ENCODE measurements around the gene MAML3.

Gene MAML3

GRCh38 chr4:140141210-140141835 lies 12.7 kb downstream of the MAML3 start:
- DNase-seq (ENCODE audit: low read depth): no peak
- no peak overlapping the region for H3K4me3 ChIP-seq (ENCODE audit: low read depth, low read length)
- no peak for TF ChIP-seq CTCF (conservative IDR thresholded peaks at IDR 0.05; ENCODE audit: low read depth, low read length)

GRCh38 chr4:140140566-140140965 lies 13.4 kb downstream of the MAML3 start:
- TF ChIP-seq CTCF (conservative IDR thresholded peaks at IDR 0.05; ENCODE audit: low read depth, low read length): no peak
- DNase-seq (ENCODE audit: low read depth): no peak

GRCh38 chr4:140138428-140138827 lies 15.6 kb downstream of the MAML3 start:
- DNase-seq (ENCODE audit: low read depth): no peak
- TF ChIP-seq CTCF (conservative IDR thresholded peaks at IDR 0.05; ENCODE audit: low read depth, low read length): no peak
- H3K4me3 ChIP-seq (ENCODE audit: low read depth, low read length): no peak overlapping the region

More at GRCh38 chr4:140140566-140140965, 13.4 kb downstream of the MAML3 start:
- H3K4me3 ChIP-seq (ENCODE audit: low read depth, low read length): no peak overlapping the region

GRCh38 chr4:140137671-140138070 lies 16.3 kb downstream of the MAML3 start:
- TF ChIP-seq CTCF (conservative IDR thresholded peaks at IDR 0.05; ENCODE audit: low read depth, low read length): no peak
- DNase-seq (ENCODE audit: low read depth): peak; percentile 47

GRCh38 chr4:140136509-140136908 lies 17.5 kb downstream of the MAML3 start:
- no peak for DNase-seq (ENCODE audit: low read depth)
- no peak for TF ChIP-seq CTCF (conservative IDR thresholded peaks at IDR 0.05; ENCODE audit: low read depth, low read length)
- H3K4me3 ChIP-seq (ENCODE audit: low read depth, low read length): no peak overlapping the region

More at GRCh38 chr4:140137671-140138070, 16.3 kb downstream of the MAML3 start:
- no peak overlapping the region for H3K4me3 ChIP-seq (ENCODE audit: low read depth, low read length)

GRCh38 chr4:140135529-140136088 lies 18.4 kb downstream of the MAML3 start:
- TF ChIP-seq CTCF (conservative IDR thresholded peaks at IDR 0.05; ENCODE audit: low read depth, low read length): no peak
- DNase-seq (ENCODE audit: low read depth): no peak

More at GRCh38 chr4:140135529-140136088, 18.4 kb downstream of the MAML3 start:
- no peak overlapping the region for H3K4me3 ChIP-seq (ENCODE audit: low read depth, low read length)
